ENCODE data around the gene TMEM131. TPM values are rescaled to one million over a fixed set of nuclear protein-coding genes. Genes with fewer than 3 reads are reported as not detected.

TMEM131 gene
- total RNA-seq, 1 donor from 2014 or later = 52.9 TPM

- no peaks in the 10 kb centered on the region for H3K27me3 Mint-ChIP-seq (ENCODE audit: low read depth)
- H3K27ac Mint-ChIP-seq = no peak overlapping the region
These were observed 12.7 kb upstream of the TMEM131 start for GRCh38 chr2:98008415-98008814.

GRCh38 chr2:98006378-98006777 lies 10.6 kb upstream of the TMEM131 start:
- Mint-ChIP-seq H3K4me1 (peaks cover 3% of the 10 kb centered on the region), H3K27ac (no peak overlapping the region), H3K27me3 (ENCODE audit: low read depth) (no peaks in the 10 kb centered on the region), H3K36me3 (no peaks in the 10 kb centered on the region), H3K4me3 (no peak overlapping the region), H3K9me3 (no peaks in the 10 kb centered on the region)
- TF ChIP-seq CTCF (IDR thresholded peaks at IDR 0.05; ENCODE audit: unreplicated experiment) = no peak
- DNase-seq (ENCODE audit: low spot score in 2 of 2, unreplicated experiment in 2 of 2) = no peak

More at GRCh38 chr2:98008415-98008814, 12.7 kb upstream of the TMEM131 start:
- DNase-seq (ENCODE audit: low spot score in 2 of 2, unreplicated experiment in 2 of 2) = no peak
- H3K36me3 Mint-ChIP-seq = no peaks in the 10 kb centered on the region
- no peaks in the 10 kb centered on the region for H3K9me3 Mint-ChIP-seq
- H3K4me3 Mint-ChIP-seq = no peak overlapping the region
- no peak for TF ChIP-seq CTCF (IDR thresholded peaks at IDR 0.05; ENCODE audit: unreplicated experiment)
- H3K4me1 Mint-ChIP-seq = peaks cover 3% of the 10 kb centered on the region

GRCh38 chr2:98004613-98005012 lies 8.9 kb upstream of the TMEM131 start:
- no peak overlapping the region for H3K4me3 Mint-ChIP-seq
- TF ChIP-seq CTCF (IDR thresholded peaks at IDR 0.05; ENCODE audit: unreplicated experiment) = no peak
- H3K9me3 Mint-ChIP-seq = no peaks in the 10 kb centered on the region
- no peaks in the 10 kb centered on the region for H3K4me1 Mint-ChIP-seq
- H3K27ac Mint-ChIP-seq = no peak overlapping the region
- H3K36me3 Mint-ChIP-seq = no peaks in the 10 kb centered on the region
- DNase-seq (ENCODE audit: low spot score in 2 of 2, unreplicated experiment in 2 of 2) = no peak
- no peaks in the 10 kb centered on the region for H3K27me3 Mint-ChIP-seq (ENCODE audit: low read depth)

- H3K36me3 Mint-ChIP-seq = no peaks in the 10 kb centered on the region
- H3K27me3 Mint-ChIP-seq (ENCODE audit: low read depth) = no peaks in the 10 kb centered on the region
- no peak overlapping the region for H3K4me3 Mint-ChIP-seq
- DNase-seq (ENCODE audit: low spot score in 2 of 2, unreplicated experiment in 2 of 2) = no peak
- TF ChIP-seq CTCF (IDR thresholded peaks at IDR 0.05; ENCODE audit: unreplicated experiment) = no peak
- H3K4me1 Mint-ChIP-seq = no peaks in the 10 kb centered on the region
- H3K27ac Mint-ChIP-seq = no peak overlapping the region
- no peaks in the 10 kb centered on the region for H3K9me3 Mint-ChIP-seq
These were observed 8.3 kb upstream of the TMEM131 start for GRCh38 chr2:98004047-98004446.

- no peak for DNase-seq (ENCODE audit: low spot score in 2 of 2, unreplicated experiment in 2 of 2)
- no peak overlapping the region for H3K27ac Mint-ChIP-seq
- no peaks in the 10 kb centered on the region for H3K36me3 Mint-ChIP-seq
- peaks cover 8% of the 10 kb centered on the region for H3K4me1 Mint-ChIP-seq
- TF ChIP-seq CTCF (IDR thresholded peaks at IDR 0.05; ENCODE audit: unreplicated experiment) = no peak
- H3K4me3 Mint-ChIP-seq = no peak overlapping the region
- H3K27me3 Mint-ChIP-seq (ENCODE audit: low read depth) = no peaks in the 10 kb centered on the region
- H3K9me3 Mint-ChIP-seq = no peaks in the 10 kb centered on the region
These were observed 3.8 kb upstream of the TMEM131 start for GRCh38 chr2:97999536-97999935.

GRCh38 chr2:97998431-97999005 lies 2.8 kb upstream of the TMEM131 start:
- Mint-ChIP-seq H3K27me3 (ENCODE audit: low read depth) (no peaks in the 10 kb centered on the region), H3K4me1 (peaks cover 17% of the 10 kb centered on the region), H3K4me3 (no peak overlapping the region)

More at GRCh38 chr2:97998431-97999005, 2.8 kb upstream of the TMEM131 start:
- no peak for DNase-seq (ENCODE audit: low spot score in 2 of 2, unreplicated experiment in 2 of 2)
- Mint-ChIP-seq H3K9me3 (no peaks in the 10 kb centered on the region), H3K36me3 (no peaks in the 10 kb centered on the region), H3K27ac (no peak overlapping the region)
- TF ChIP-seq CTCF (IDR thresholded peaks at IDR 0.05; ENCODE audit: unreplicated experiment) = no peak

Measured in mesothelial cell of epicardium (in vitro differentiated cells).